Measurements from ENCODE around the gene MYO5B. TPM values are rescaled to one million over a fixed set of nuclear protein-coding genes. Genes with fewer than 3 reads are reported as not detected.

Gene MYO5B
- polyA plus RNA-seq, 1 donor from 2014 or later = 0.42 TPM

- Histone ChIP-seq H3K4me2 (ENCODE audit: low read length) (no peak overlapping the region), H3K9me3 (ENCODE audit: low read length) (no peaks in the 10 kb centered on the region), H4K20me1 (ENCODE audit: insufficient read depth) (no peaks in the 10 kb centered on the region), H2AFZ (ENCODE audit: low read depth, low read length) (no peak overlapping the region), H3F3A (ENCODE audit: insufficient read depth, low read length, poor library complexity, severe bottlenecking) (no peaks in the 10 kb centered on the region), H3K27me3 (ENCODE audit: insufficient read depth, low read depth, low read length) (no peaks in the 10 kb centered on the region), H3K27ac (ENCODE audit: low read length) (no peak overlapping the region), H3K79me2 (replicated peaks; ENCODE audit: insufficient read depth, low read length) (no peaks in the 10 kb centered on the region), H3K4me3 (ENCODE audit: low read length) (no peak overlapping the region), H3K9ac (ENCODE audit: low read length) (no peak overlapping the region), H3K9me2 (ENCODE audit: insufficient read depth, low read length) (no peaks in the 10 kb centered on the region), H3K36me3 (ENCODE audit: insufficient read depth, low read length) (no peaks in the 10 kb centered on the region)
- TF ChIP-seq EP300 (conservative IDR thresholded peaks at IDR 0.05; ENCODE audit: poor library complexity, severe bottlenecking) (no peak), POLR2AphosphoS5 (IDR thresholded peaks at IDR 0.05) (no peak), MXI1 (conservative IDR thresholded peaks at IDR 0.05; ENCODE audit: poor library complexity, severe bottlenecking) (no peak), RAD21 (conservative IDR thresholded peaks at IDR 0.05) (no peak), SMC3 (conservative IDR thresholded peaks at IDR 0.05; ENCODE audit: poor library complexity) (no peak), TAF1 (IDR thresholded peaks at IDR 0.05; ENCODE audit: low read depth) (no peak), EZH2 (IDR thresholded peaks at IDR 0.05; ENCODE audit: borderline replicate concordance, insufficient read depth, low read length, poor library complexity, severe bottlenecking) (no peak)
- TF ChIP-seq, protein P1, sequence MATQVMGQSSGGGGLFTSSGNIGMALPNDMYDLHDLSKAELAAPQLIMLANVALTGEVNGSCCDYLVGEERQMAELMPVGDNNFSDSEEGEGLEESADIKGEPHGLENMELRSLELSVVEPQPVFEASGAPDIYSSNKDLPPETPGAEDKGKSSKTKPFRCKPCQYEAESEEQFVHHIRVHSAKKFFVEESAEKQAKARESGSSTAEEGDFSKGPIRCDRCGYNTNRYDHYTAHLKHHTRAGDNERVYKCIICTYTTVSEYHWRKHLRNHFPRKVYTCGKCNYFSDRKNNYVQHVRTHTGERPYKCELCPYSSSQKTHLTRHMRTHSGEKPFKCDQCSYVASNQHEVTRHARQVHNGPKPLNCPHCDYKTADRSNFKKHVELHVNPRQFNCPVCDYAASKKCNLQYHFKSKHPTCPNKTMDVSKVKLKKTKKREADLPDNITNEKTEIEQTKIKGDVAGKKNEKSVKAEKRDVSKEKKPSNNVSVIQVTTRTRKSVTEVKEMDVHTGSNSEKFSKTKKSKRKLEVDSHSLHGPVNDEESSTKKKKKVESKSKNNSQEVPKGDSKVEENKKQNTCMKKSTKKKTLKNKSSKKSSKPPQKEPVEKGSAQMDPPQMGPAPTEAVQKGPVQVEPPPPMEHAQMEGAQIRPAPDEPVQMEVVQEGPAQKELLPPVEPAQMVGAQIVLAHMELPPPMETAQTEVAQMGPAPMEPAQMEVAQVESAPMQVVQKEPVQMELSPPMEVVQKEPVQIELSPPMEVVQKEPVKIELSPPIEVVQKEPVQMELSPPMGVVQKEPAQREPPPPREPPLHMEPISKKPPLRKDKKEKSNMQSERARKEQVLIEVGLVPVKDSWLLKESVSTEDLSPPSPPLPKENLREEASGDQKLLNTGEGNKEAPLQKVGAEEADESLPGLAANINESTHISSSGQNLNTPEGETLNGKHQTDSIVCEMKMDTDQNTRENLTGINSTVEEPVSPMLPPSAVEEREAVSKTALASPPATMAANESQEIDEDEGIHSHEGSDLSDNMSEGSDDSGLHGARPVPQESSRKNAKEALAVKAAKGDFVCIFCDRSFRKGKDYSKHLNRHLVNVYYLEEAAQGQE (IDR thresholded peaks at IDR 0.05; ENCODE audit: borderline replicate concordance) = no peak
- TF ChIP-seq, protein P2, sequence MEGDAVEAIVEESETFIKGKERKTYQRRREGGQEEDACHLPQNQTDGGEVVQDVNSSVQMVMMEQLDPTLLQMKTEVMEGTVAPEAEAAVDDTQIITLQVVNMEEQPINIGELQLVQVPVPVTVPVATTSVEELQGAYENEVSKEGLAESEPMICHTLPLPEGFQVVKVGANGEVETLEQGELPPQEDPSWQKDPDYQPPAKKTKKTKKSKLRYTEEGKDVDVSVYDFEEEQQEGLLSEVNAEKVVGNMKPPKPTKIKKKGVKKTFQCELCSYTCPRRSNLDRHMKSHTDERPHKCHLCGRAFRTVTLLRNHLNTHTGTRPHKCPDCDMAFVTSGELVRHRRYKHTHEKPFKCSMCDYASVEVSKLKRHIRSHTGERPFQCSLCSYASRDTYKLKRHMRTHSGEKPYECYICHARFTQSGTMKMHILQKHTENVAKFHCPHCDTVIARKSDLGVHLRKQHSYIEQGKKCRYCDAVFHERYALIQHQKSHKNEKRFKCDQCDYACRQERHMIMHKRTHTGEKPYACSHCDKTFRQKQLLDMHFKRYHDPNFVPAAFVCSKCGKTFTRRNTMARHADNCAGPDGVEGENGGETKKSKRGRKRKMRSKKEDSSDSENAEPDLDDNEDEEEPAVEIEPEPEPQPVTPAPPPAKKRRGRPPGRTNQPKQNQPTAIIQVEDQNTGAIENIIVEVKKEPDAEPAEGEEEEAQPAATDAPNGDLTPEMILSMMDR (IDR thresholded peaks at IDR 0.05; ENCODE audit: poor library complexity, severe bottlenecking) = no peak
These were observed 28.0 kb downstream of the MYO5B start for GRCh38 chr18:50166901-50167300.

DNA sequence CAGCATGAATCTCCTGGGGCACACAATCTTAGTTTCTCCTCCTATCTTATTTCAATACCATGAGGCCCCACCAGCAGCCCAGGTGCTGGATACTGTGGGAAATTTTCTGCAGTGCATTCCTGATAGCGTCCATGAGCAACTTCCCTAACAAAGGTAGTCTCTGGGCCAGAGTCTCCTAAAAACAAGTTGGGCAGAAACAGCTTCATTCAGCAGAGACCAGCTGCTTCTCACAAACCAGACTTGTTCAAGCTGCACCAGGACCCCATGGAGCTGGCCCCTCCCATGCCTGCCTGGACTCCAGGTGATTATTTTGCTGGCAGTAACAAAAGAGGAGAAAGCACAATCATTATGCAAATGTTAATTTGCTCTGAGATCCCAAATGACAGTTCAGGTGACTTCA is 31.4 kb downstream of the MYO5B start:
- Histone ChIP-seq H3K9ac (ENCODE audit: low read length) (no peak overlapping the region), H3K4me2 (ENCODE audit: low read length) (no peak overlapping the region), H3K36me3 (ENCODE audit: insufficient read depth, low read length) (no peaks in the 10 kb centered on the region), H3F3A (ENCODE audit: insufficient read depth, low read length, poor library complexity, severe bottlenecking) (no peaks in the 10 kb centered on the region), H3K27me3 (ENCODE audit: insufficient read depth, low read depth, low read length) (no peaks in the 10 kb centered on the region), H2AFZ (ENCODE audit: low read depth, low read length) (no peak overlapping the region), H4K20me1 (ENCODE audit: insufficient read depth) (no peaks in the 10 kb centered on the region), H3K4me3 (ENCODE audit: low read length) (no peak overlapping the region), H3K9me3 (ENCODE audit: low read length) (no peaks in the 10 kb centered on the region), H3K27ac (ENCODE audit: low read length) (no peak overlapping the region), H3K9me2 (ENCODE audit: insufficient read depth, low read length) (no peaks in the 10 kb centered on the region), H3K79me2 (replicated peaks; ENCODE audit: insufficient read depth, low read length) (no peaks in the 10 kb centered on the region)
- TF ChIP-seq POLR2AphosphoS5 (IDR thresholded peaks at IDR 0.05) = no peak
- TF ChIP-seq, protein P1 (IDR thresholded peaks at IDR 0.05; ENCODE audit: borderline replicate concordance) = no peak
- TF ChIP-seq EP300 (conservative IDR thresholded peaks at IDR 0.05; ENCODE audit: poor library complexity, severe bottlenecking) = no peak
- TF ChIP-seq TAF1 (IDR thresholded peaks at IDR 0.05; ENCODE audit: low read depth) = no peak
- no peak for TF ChIP-seq RAD21 (conservative IDR thresholded peaks at IDR 0.05)
- no peak for TF ChIP-seq SMC3 (conservative IDR thresholded peaks at IDR 0.05; ENCODE audit: poor library complexity)
